GM10248 (cell line): Measurements from ENCODE around the gene TMEM151B.
A peak's percentile ranks its signal among the peaks of the same experiment; 100 is the strongest.

Experiments used
- CTCF ChIA-PET: fragments of 300-600 bp; sonication (Branson Sonifier 250); formaldehyde crosslinking; extraction: SDS; loops from one replicate; lab custom pipeline; 2021; ENCODE audit warnings: antibody characterized with exemption; lab: Yijun Ruan, JAX
- POLR2A ChIA-PET: fragments of 350-650 bp; sonication (Branson Sonifier 250); formaldehyde crosslinking; extraction: SDS; loops from one replicate; lab custom pipeline; 2020; ENCODE audit warnings: antibody characterized with exemption; lab: Yijun Ruan, JAX
- DNase-seq: peaks from one replicate; pipeline ENCODE4 v3.0.0; 2012; ENCODE audit errors: extremely low spot score
- CTCF ChIP-seq: IDR thresholded peaks from 2 replicates; pipeline ENCODE4 v1.5.1; 2012; ENCODE audit warnings: mild to moderate bottlenecking, low read depth; ENCODE audit errors: extremely low read depth, missing control alignments, control extremely low read depth

TMEM151B gene

GRCh38 chr6:44305200-44305725 is 35.0 kb downstream of the TMEM151B start:
- peak; percentile 3 for TF ChIP-seq CTCF
- DNase-seq: no peak
- ChIA-PET CTCF (interaction anchor here (0.6 to 13.1 kb wide), 21 partner anchors 8 to 208 kb away, joined by 3 to 182 read pairs (median 4); partner anchors contain the start of genes AARS2, NFKBIE, SLC35B2 and TMEM151B), POLR2A (interaction anchor here (0.6 to 1.3 kb wide), 3 partner anchors 9 to 37 kb away, joined by 3 to 4 read pairs (median 3); no protein-coding TSS in a partner anchor)

GRCh38 chr6:44306710-44307109 is 36.5 kb downstream of the TMEM151B start:
- ChIA-PET CTCF (interaction anchor here (0.7 to 13.1 kb wide), 8 partner anchors 10 to 228 kb away, joined by 3 to 182 read pairs (median 12); partner anchors contain the start of genes NFKBIE and TMEM151B), POLR2A (interaction anchor here (0.7 kb wide), 1 partner anchor 208 kb away, joined by 4 read pairs; no protein-coding TSS in a partner anchor)
- DNase-seq: no peak
- TF ChIP-seq CTCF: no peak

- ChIA-PET CTCF (interaction anchor here (1.2 to 13.1 kb wide), 7 partner anchors 11 to 40 kb away, joined by 3 to 182 read pairs (median 6); partner anchors contain the start of genes NFKBIE and TMEM151B), POLR2A (interaction anchor here (0.7 kb wide), 1 partner anchor 209 kb away, joined by 4 read pairs; no protein-coding TSS in a partner anchor)
These were observed 37.0 kb downstream of the TMEM151B start for GRCh38 chr6:44307217-44307616.

GRCh38 chr6:44309092-44309491 is 38.8 kb downstream of the TMEM151B start:
- no peak for DNase-seq
- POLR2A ChIA-PET: interaction anchor here (0.9 kb wide), 1 partner anchor 539 kb away, joined by 3 read pairs; the partner anchor contains the start of gene VEGFA
- TF ChIP-seq CTCF: no peak
- CTCF ChIA-PET: interaction anchor here (0.8 to 13.1 kb wide), 11 partner anchors 8 to 211 kb away, joined by 3 to 182 read pairs (median 5); partner anchors contain the start of genes NFKBIE and TMEM151B

More at GRCh38 chr6:44307217-44307616, 37.0 kb downstream of the TMEM151B start:
- TF ChIP-seq CTCF: no peak
- no peak for DNase-seq

GRCh38 chr6:44309631-44310030 is 39.4 kb downstream of the TMEM151B start:
- no peak for DNase-seq
- ChIA-PET POLR2A (interaction anchor here (0.9 kb wide), 1 partner anchor 540 kb away, joined by 3 read pairs; the partner anchor contains the start of gene VEGFA), CTCF (interaction anchor here (0.8 to 13.1 kb wide), 9 partner anchors 9 to 119 kb away, joined by 3 to 182 read pairs (median 5); partner anchors contain the start of genes NFKBIE and TMEM151B)

More at GRCh38 chr6:44309631-44310030, 39.4 kb downstream of the TMEM151B start:
- TF ChIP-seq CTCF: no peak
